B cell (primary cell): ENCODE data around the gene ICAM4. TPM values are rescaled to one million over a fixed set of nuclear protein-coding genes. Genes with fewer than 3 reads are reported as not detected.

ENCODE experiments used
- ATAC-seq: fragments of 200-7000 bp; cut with Tn5 transposase; one replicate; pipeline ENCODE4 v1.10.0; 2021; ENCODE audit warnings: low read depth, mild to moderate bottlenecking, moderate number of reproducible peaks, moderate library complexity
- CTCF ChIA-PET: fragments of 350-600 bp; sonication (Branson Sonifier 250); formaldehyde crosslinking; loops from one replicate; lab custom pipeline; 2021; ENCODE audit warnings: antibody characterized with exemption, inconsistent platforms; lab: Charles Lee
- POLR2A ChIA-PET: fragments of 350-600 bp; sonication (Branson Sonifier 250); formaldehyde crosslinking; loops from one replicate; lab custom pipeline; 2021; ENCODE audit warnings: antibody characterized with exemption; lab: Charles Lee
- DNase-seq: peaks from one replicate; pipeline ENCODE4 v3.0.0; 2013
- H2AFZ ChIP-seq: 2 replicates; pipeline ENCODE4 v1.6.1; 2012; ENCODE audit warnings: mild to moderate bottlenecking, low read depth, low read length; ENCODE audit not compliant: insufficient read depth, poor library complexity, severe bottlenecking
- H3K27ac ChIP-seq, 2 donors: 1 replicate in 1 of 2; 2 replicates in 1 of 2; pipeline ENCODE4 v1.5.1; 2012 to 2013; ENCODE audit warnings: low read length in 2 of 2, mild to moderate bottlenecking in 2 of 2, moderate library complexity in 1 of 2
- H3K27me3 ChIP-seq, 4 experiments: fragments of 200-600 bp in 1 of 4; sonication (generic) in 1 of 4; replicated peaks in 1 of 4; 1 replicate in 2 of 4; 2 replicates in 2 of 4; pipeline versions ENCODE4 v1.6.1 to v1.7.0; 2013 to 2016; ENCODE audit warnings: low read length in 3 of 4, mild to moderate bottlenecking in 2 of 4, mixed read lengths in 1 of 4, moderate library complexity in 1 of 4; ENCODE audit not compliant: insufficient read depth in 4 of 4, control insufficient read depth in 3 of 4; ENCODE audit errors: control extremely low read depth in 1 of 4
- H3K36me3 ChIP-seq, 2 experiments: replicated peaks in 1 of 2; 1 replicate in 1 of 2; 2 replicates in 1 of 2; pipeline versions ENCODE4 v1.6.1 to v1.7.1; 2013; ENCODE audit warnings: low read length in 1 of 2; ENCODE audit not compliant: insufficient read depth in 2 of 2, control insufficient read depth in 1 of 2; ENCODE audit errors: control extremely low read depth in 1 of 2, extremely low read depth in 1 of 2
- H3K4me1 ChIP-seq, 2 donors: fragments of 200-600 bp in 1 of 2; sonication (generic) in 1 of 2; 1 replicate in 1 of 2; 2 replicates in 1 of 2; pipeline versions ENCODE4 v1.5.1 to v1.6.1; 2013 to 2017; ENCODE audit warnings: low read length in 2 of 2; ENCODE audit not compliant: control insufficient read depth in 2 of 2, insufficient read depth in 2 of 2
- H3K4me2 ChIP-seq: replicated peaks from 2 replicates; pipeline ENCODE3; 2012; ENCODE audit warnings: mild to moderate bottlenecking, low read depth, low read length; ENCODE audit not compliant: poor library complexity, severe bottlenecking
- H3K4me3 ChIP-seq, 5 experiments: fragments of 200-600 bp in 1 of 5; sonication (generic) in 1 of 5; 1 replicate in 3 of 5; 2 replicates in 2 of 5; pipeline versions ENCODE4 v1.5.1 to v1.7.0; 2011 to 2016; ENCODE audit warnings: low read length in 4 of 5, mild to moderate bottlenecking in 4 of 5, low read depth in 2 of 5, control low read depth in 1 of 5, moderate library complexity in 1 of 5; ENCODE audit not compliant: insufficient read depth in 1 of 5; ENCODE audit errors: control extremely low read depth in 1 of 5, extremely low read depth in 1 of 5
- H3K79me2 ChIP-seq: fragments of 200-600 bp; sonication (generic); one replicate; pipeline ENCODE4 v1.6.0; 2016; ENCODE audit warnings: low read length; ENCODE audit not compliant: control insufficient read depth, insufficient read depth
- H3K9ac ChIP-seq: fragments of 200-600 bp; sonication (generic); 2 replicates; pipeline ENCODE4 v1.6.1; 2017; ENCODE audit warnings: mild to moderate bottlenecking, low read length, moderate library complexity
- H3K9me3 ChIP-seq, 3 donors: one replicate each; pipeline versions ENCODE4 v1.6.1 to v1.7.1; 2013; ENCODE audit warnings: low read length in 2 of 3; ENCODE audit not compliant: control insufficient read depth in 2 of 3, insufficient read depth in 1 of 3; ENCODE audit errors: control extremely low read depth in 1 of 3
- H4K20me1 ChIP-seq: 2 replicates; pipeline ENCODE4 v1.6.0; 2012; ENCODE audit warnings: mild to moderate bottlenecking, low read length; ENCODE audit not compliant: insufficient read depth, control insufficient read depth, poor library complexity, severe bottlenecking
- H3K27ac Mint-ChIP-seq: one replicate; pipeline ENCODE4 v1.8.0; 2021; ENCODE audit warnings: mixed read lengths
- H3K27me3 Mint-ChIP-seq: one replicate; pipeline ENCODE4 v1.8.0; 2021; ENCODE audit warnings: mixed read lengths
- H3K4me1 Mint-ChIP-seq: one replicate; pipeline ENCODE4 v1.8.0; 2021; ENCODE audit warnings: mixed read lengths
- H3K4me3 Mint-ChIP-seq: one replicate; pipeline ENCODE4 v1.8.0; 2021; ENCODE audit warnings: mixed read lengths
- H3K9me3 Mint-ChIP-seq: one replicate; pipeline ENCODE4 v1.8.0; 2022; ENCODE audit warnings: mixed read lengths; ENCODE audit not compliant: insufficient read depth
- CTCF ChIP-seq: fragments of 200-600 bp; IDR thresholded peaks from one replicate; pipeline ENCODE4 v1.8.0; 2022; ENCODE audit warnings: antibody characterized with exemption, mild to moderate bottlenecking
- EZH2 ChIP-seq: IDR thresholded peaks from 2 replicates; pipeline ENCODE4 v1.6.1; 2012; ENCODE audit warnings: borderline replicate concordance, low read depth, mild to moderate bottlenecking, moderate library complexity, low read length; ENCODE audit not compliant: insufficient read depth, poor library complexity, severe bottlenecking
- WGBS: methylation state at CpG from one replicate; pipeline ENCODE4 v1.1.5; 2013; ENCODE audit warnings: missing lambda C conversion rate; ENCODE audit not compliant: insufficient coverage; 5-methylcytosine and 5-hydroxymethylcytosine counted together
- intact Hi-C: fragments of 100-400 bp; cut with micrococcal nuclease; formaldehyde crosslinking; loops from one replicate; pipeline ENCODE4 v1.10.0; 2022
- polyA plus RNA-seq: library from polyadenylated mRNA; depleted of rRNA; stranded (reverse); fragments of >200 nt; gene quantifications from 2 replicates; pipeline ENCODE4 v1.2.3, GENCODE V29; 2012
- total RNA-seq, 2 donors: library from RNA; stranded (reverse); fragments of 120-200 nt in 1 of 2; gene quantifications; 1 replicate in 1 of 2; 2 replicates in 1 of 2; pipeline versions ENCODE4 v1.2.3 to v1.2.4, GENCODE V29; 2013 to 2022

Gene ICAM4
- total and polyA plus RNA-seq, 2 donors (not counting 1 experiment from before 2014, with no cell fraction given), result 0.44 to 0.78 TPM

- no peak overlapping the region for H3K4me3 Mint-ChIP-seq
- no peak overlapping the region for H3K4me3 ChIP-seq
- no peak overlapping the region for H3K9ac ChIP-seq
- no peaks in the 10 kb centered on the region for H3K9me3 ChIP-seq
- ATAC-seq (no peak), DNase-seq (no peak)
- 92% methylated on average over 8 of the region's 9 CpGs for WGBS
- no peaks in the 10 kb centered on the region for H3K27me3 Mint-ChIP-seq
- no peaks in the 10 kb centered on the region for H3K27me3 ChIP-seq
- H4K20me1 ChIP-seq, result peaks cover 5% of the 10 kb centered on the region
- no peak overlapping the region for H2AFZ ChIP-seq
- H3K36me3 ChIP-seq, result peaks cover 0 to 41% of the 10 kb centered on the region in 2 experiments
- no peak overlapping the region for H3K27ac ChIP-seq
- H3K4me1 Mint-ChIP-seq, result peaks cover 12% of the 10 kb centered on the region
- ChIA-PET POLR2A (interaction anchor here (1.1 kb wide), 1 partner anchor 23 kb away, joined by 4 read pairs; no protein-coding TSS in a partner anchor), CTCF (interaction anchor here (0.6 to 7.9 kb wide), 4 partner anchors 12 to 327 kb away, joined by 3 to 268 read pairs (median 50); partner anchors contain the start of gene ICAM1)
- H3K4me1 ChIP-seq, result peaks cover 6 to 11% of the 10 kb centered on the region in 2 donors
- intact Hi-C loops, result no loop called here
- H3K79me2 ChIP-seq, result peaks cover 18% of the 10 kb centered on the region
- no peak overlapping the region for H3K4me2 ChIP-seq
- no peak overlapping the region for H3K27ac Mint-ChIP-seq
- no peaks in the 10 kb centered on the region for H3K9me3 Mint-ChIP-seq
- no peak for TF ChIP-seq EZH2
- TF ChIP-seq CTCF, result no peak
Measured at GRCh38 chr19:10256970-10257615, 29.7 kb upstream of the ICAM4 start.

DNA sequence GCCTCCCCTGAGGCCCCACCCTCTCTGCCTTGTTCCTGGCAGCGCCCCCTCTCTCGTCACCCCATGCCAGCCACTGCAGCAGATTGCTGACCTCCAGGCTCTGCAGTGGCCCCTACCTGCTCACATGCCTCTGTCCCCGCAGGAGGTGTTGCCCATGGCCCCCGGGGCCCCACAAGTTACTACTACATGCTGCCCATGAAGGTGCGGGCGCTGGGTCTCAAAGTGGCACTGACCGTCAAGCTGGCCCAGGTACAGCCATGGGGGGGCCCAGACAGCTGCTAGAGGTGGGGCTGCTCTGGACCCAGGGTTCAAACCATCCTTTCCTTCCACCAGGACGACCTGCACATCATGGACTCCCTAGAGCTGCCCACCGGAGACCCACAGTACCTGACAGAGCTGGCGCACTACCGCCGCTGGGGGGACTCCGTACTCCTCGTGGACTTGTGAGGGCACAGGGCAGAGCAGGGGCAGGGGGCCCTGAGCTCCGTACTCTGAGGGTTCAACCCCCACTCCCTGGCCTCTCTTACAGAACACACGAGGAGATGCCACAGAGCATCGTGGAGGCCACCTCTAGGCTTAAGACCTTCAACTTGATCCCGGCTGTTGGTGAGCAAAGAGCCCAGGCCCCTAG is 28.6 kb upstream of the ICAM4 start:
- no peak overlapping the region for H3K9ac ChIP-seq

More for the DNA sequence above, 28.6 kb upstream of the ICAM4 start:
- ChIA-PET CTCF (interaction anchor here (0.6 to 7.9 kb wide), 40 partner anchors 8 to 328 kb away, joined by 3 to 268 read pairs (median 4); partner anchors contain the start of genes CDC37, DNMT1, ICAM1 and ICAM4), POLR2A (interaction anchor here (0.6 to 1.0 kb wide), 3 partner anchors 12 to 152 kb away, joined by 3 to 15 read pairs (median 3); partner anchors contain the start of genes ICAM1 and PPAN)
- H3K9me3 Mint-ChIP-seq, result no peaks in the 10 kb centered on the region
- peaks cover 3% of the 10 kb centered on the region for H3K4me1 Mint-ChIP-seq
- H3K27ac Mint-ChIP-seq, result no peak overlapping the region
- WGBS, result 95% methylated on average over 17 of the region's 18 CpGs
- Histone ChIP-seq H3K79me2 (peaks cover 7% of the 10 kb centered on the region), H2AFZ (no peak overlapping the region), H3K36me3 (peaks cover 0 to 41% of the 10 kb centered on the region in 2 experiments), H3K27me3 (no peaks in the 10 kb centered on the region), H3K4me3 (no peak overlapping the region), H4K20me1 (no peaks in the 10 kb centered on the region), H3K9me3 (no peaks in the 10 kb centered on the region), H3K4me1 (peaks cover 0 to 3% of the 10 kb centered on the region in 2 donors), H3K27ac (no peak overlapping the region), H3K4me2 (no peak overlapping the region)
- H3K27me3 Mint-ChIP-seq, result no peaks in the 10 kb centered on the region
- TF ChIP-seq CTCF (no peak), EZH2 (no peak)
- no peak for ATAC-seq
- no peak overlapping the region for H3K4me3 Mint-ChIP-seq
- DNase-seq, result no peak
- intact Hi-C loops, result no loop called here
